Brain pericyte (primary cell): ENCODE measurements around the gene AWAT2.
"Not testable (repeated sequence)": the region's sequence is repeated elsewhere in the genome, so short reads cannot be mapped to it uniquely, and the experiment has no call there.

Source experiments
- DNase-seq: peaks from one replicate; pipeline ENCODE4 v3.0.0-alpha.2; 2012; ENCODE audit warnings: low read depth, low spot score

The AWAT2 gene

DNA sequence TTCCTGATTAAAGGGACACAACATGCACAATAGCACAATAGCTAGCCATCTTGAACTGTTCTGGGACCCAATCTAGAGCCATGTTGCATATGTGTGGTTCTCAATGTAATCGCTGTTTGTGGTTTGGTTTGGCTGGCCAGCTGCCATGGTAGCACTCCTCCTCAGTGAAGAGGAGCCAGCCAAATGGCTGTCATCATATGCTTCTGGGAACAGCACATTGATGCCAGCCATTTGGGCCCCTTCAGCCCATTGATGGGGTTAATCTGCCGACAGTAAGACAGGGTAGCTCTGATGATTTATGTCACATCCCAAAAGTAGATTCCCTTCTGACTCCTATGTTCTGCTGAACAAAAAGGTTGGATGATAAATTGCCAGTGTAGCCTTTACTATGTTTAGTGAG lies 48.5 kb downstream of the AWAT2 start:
- DNase-seq = no peak

DNA sequence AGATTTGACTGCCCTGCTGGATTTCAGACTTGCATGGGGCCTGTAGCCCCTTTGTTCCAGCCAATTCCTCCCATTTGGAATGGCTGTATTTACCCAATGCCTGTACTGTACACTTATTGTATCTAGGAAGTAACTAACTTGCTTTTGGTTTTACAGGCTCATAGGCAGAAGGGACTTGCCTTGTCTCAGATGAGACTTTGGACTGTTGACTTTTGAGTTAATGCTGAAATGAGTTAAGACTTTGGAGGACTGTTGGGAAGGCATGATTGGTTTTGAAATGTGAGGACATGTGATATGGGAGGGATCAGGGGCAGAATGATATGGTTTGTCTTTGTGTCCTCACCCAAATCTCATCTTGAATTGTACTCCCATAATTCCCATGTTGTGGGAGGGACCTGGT lies 51.4 kb downstream of the AWAT2 start:
- DNase-seq = not testable (repeated sequence)

DNA sequence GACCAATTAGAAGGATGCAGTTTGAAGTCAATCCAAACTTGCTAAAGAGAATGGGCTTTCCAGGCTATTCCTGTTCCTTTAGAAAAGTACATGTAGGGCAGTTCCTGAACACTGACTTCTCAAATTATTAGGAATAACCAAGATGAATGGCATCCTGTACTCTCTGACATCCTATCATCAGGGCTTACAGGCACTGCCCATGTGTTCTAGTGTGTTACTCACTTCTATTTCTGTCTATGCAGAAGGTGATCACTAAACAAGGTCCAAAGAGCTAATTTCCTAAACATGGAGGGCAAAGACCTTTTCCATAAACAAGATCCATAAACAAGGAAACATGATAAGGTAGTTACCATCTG lies 53.6 kb downstream of the AWAT2 start:
- no peak for DNase-seq

DNA sequence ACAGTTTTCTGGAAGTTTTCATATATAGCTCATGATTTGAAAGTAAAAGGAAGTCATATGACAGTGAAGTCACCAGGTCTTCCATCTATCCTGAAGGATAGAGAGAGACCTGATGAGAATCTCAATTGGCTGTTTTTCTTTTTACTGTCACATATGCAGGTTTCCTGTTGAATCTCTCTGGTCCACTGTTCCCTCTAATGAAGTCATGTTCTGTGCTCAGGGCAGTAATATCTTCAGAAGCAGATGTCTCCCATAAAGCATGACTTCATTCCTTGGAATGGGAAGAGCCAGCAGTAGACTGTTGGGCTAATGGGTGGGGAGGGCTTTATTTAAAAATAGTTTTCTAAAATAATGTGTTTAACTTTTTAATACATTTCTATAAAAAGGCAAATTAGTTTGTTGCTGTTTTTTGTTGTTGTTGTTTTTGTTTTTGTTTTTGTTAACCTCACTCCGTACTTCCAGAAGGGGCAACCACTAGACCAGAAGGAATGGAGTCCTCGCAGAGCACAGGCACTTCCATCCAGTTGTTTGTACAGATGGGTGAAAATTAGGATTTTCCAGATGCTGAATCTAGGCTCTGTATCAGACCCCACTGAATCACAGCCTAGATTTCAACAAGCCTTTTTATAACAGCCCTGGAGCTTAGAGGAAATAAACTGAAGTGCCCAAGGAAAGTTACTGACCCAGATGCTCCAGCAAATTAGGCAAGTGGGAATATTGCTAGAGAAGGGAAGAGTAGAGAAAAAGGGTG lies 54.2 kb downstream of the AWAT2 start:
- no peak for DNase-seq

DNA sequence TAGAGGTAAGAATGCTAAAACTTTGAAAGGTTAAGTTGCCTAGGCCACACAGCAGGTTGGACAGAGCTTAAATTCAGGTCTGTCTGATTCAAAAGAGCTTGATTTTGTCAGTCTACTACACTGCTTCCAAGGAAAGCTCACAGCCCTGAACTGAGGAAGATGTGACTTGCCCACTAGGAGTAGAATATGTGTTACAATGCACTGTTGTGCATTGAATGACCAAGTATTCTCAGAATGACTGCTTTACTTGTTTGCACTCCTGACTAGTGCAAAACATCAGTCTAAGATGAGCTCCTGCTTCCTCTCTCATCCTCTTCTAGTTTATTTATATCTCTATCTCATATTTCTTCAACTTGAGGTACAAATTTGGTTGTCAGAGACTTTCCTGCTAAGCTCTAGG lies 56.2 kb downstream of the AWAT2 start:
- no peak for DNase-seq

DNA sequence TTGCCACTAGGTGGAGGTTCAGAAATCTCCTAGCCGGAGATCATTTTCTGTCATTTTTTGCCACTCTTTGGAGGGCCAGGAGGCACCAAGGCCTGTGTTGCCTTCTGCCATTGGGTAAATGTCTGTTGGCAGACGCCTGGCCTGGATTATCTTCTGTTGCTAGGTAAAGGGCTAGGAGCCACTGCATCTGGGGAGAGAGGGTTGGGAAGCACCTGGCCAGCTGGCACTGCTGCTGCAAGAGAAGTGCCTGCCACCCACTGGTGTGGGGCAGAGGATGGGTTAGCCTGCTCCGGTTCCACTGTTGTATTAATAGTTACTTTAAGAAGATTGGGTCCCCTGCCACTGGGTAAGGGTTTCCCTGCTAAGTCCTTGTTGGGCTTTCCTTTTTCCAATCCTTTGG lies 58.1 kb downstream of the AWAT2 start:
- DNase-seq = no peak
